IMR-90 (cell line): ENCODE data around the gene LRRC8B.

Experiments used
- POLR2A ChIP-seq: IDR thresholded peaks from 2 replicates; pipeline ENCODE4 v1.6.1; 2012; ENCODE audit warnings: mild to moderate bottlenecking, low read depth, low read length
- RAD21 ChIP-seq: IDR thresholded peaks from 2 replicates; pipeline ENCODE4 v1.6.1; 2012; ENCODE audit warnings: low read length, improper control_type of control experiment
- TF ChIP-seq, protein P1 (sequence below): conservative IDR thresholded peaks from 2 replicates; pipeline ENCODE4 v1.5.1; 2012; ENCODE audit warnings: mild to moderate bottlenecking, low read depth, low read length, improper control_type of control experiment
- TF ChIP-seq, protein P2 (sequence below): fragments of 150-350 bp; IDR thresholded peaks from 2 replicates; pipeline ENCODE4 v1.6.1; 2017; ENCODE audit warnings: mild to moderate bottlenecking, antibody characterized with exemption, low read length, low read depth

DNA sequence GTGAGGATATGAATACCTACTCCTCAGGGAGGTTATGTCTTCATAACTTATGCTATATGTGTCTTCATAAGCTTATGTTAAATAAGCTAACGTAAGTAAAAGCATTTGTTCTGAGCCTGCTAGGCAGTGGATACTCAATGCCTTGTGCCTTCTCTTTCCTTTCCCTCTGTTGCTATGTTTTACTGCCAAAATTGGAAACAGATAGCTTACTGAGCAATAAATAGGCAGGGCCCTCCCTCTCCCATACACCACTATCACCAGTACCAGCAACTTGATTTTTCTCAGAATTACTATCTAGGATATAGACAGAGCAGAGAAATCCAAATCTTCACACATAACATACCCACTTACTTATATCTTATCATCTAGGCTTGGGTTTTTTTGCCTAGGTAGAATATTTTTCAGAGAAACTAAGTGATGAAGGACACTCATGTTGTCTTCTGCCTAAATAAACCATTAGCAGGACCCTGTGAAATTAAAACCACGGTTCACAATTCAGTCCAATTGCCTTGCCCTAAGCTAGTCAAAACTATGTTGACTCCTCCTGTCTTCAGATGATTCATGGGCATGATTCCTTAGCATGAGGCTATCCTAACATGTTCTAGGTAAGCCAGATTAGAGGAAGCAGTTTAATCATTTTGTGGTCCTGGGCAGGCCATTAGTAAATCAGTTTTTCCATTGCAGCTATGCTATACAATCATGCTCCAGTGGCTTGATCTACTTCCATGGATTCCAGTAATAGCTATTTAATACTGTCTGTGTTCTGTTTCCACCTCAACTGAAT is 92.4 kb downstream of the LRRC8B start:
- TF ChIP-seq, protein P1, sequence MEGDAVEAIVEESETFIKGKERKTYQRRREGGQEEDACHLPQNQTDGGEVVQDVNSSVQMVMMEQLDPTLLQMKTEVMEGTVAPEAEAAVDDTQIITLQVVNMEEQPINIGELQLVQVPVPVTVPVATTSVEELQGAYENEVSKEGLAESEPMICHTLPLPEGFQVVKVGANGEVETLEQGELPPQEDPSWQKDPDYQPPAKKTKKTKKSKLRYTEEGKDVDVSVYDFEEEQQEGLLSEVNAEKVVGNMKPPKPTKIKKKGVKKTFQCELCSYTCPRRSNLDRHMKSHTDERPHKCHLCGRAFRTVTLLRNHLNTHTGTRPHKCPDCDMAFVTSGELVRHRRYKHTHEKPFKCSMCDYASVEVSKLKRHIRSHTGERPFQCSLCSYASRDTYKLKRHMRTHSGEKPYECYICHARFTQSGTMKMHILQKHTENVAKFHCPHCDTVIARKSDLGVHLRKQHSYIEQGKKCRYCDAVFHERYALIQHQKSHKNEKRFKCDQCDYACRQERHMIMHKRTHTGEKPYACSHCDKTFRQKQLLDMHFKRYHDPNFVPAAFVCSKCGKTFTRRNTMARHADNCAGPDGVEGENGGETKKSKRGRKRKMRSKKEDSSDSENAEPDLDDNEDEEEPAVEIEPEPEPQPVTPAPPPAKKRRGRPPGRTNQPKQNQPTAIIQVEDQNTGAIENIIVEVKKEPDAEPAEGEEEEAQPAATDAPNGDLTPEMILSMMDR: no peak
- TF ChIP-seq, protein P2, sequence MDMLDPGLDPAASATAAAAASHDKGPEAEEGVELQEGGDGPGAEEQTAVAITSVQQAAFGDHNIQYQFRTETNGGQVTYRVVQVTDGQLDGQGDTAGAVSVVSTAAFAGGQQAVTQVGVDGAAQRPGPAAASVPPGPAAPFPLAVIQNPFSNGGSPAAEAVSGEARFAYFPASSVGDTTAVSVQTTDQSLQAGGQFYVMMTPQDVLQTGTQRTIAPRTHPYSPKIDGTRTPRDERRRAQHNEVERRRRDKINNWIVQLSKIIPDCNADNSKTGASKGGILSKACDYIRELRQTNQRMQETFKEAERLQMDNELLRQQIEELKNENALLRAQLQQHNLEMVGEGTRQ: no peak
- TF ChIP-seq POLR2A (no peak), RAD21 (no peak)
